D721Med (cell line): Measurements from ENCODE around the gene CYP2A7.
"Not testable (repeated sequence)": the region's sequence is repeated elsewhere in the genome, so short reads cannot be mapped to it uniquely, and the experiment has no call there.

Source experiments
- DNase-seq: peaks from one replicate; pipeline ENCODE4 v3.0.0; 2011; ENCODE audit warnings: low spot score; ENCODE audit not compliant: insufficient read length
- FAIRE-seq: peaks from 2 replicates; lab custom pipeline; 2011; peaks lifted over from hg19 to GRCh38; lab: Jason Lieb, UNC
- TF ChIP-seq, protein P1 (sequence below): IDR thresholded peaks from 2 replicates; pipeline ENCODE4 v1.5.1; 2012; ENCODE audit warnings: mild to moderate bottlenecking, control low read depth; ENCODE audit not compliant: insufficient read depth; ENCODE audit errors: missing control alignments

Gene CYP2A7

GRCh38 chr19:40896418-40896796, 14.4 kb upstream of the CYP2A7 start:
- no peak for DNase-seq
- no peak for FAIRE-seq
- TF ChIP-seq, protein P1, sequence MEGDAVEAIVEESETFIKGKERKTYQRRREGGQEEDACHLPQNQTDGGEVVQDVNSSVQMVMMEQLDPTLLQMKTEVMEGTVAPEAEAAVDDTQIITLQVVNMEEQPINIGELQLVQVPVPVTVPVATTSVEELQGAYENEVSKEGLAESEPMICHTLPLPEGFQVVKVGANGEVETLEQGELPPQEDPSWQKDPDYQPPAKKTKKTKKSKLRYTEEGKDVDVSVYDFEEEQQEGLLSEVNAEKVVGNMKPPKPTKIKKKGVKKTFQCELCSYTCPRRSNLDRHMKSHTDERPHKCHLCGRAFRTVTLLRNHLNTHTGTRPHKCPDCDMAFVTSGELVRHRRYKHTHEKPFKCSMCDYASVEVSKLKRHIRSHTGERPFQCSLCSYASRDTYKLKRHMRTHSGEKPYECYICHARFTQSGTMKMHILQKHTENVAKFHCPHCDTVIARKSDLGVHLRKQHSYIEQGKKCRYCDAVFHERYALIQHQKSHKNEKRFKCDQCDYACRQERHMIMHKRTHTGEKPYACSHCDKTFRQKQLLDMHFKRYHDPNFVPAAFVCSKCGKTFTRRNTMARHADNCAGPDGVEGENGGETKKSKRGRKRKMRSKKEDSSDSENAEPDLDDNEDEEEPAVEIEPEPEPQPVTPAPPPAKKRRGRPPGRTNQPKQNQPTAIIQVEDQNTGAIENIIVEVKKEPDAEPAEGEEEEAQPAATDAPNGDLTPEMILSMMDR: no peak

DNA sequence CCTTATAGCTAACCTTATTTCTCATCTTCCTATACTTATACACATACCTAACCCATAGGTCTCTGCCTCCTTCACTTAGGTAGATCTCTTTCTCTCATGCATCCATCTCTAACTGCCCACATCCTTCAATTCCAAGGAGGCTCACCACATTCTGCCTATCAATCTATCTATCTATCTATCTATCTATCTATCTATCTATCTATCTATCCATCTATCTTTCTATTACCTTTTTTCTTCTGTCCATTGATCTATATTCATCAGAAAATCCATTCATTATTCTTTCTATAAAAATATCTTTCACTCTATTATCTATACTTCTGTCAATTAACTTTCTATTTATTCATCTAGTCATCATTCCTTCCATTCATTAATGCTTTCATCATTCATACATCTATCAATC, 11.1 kb upstream of the CYP2A7 start:
- DNase-seq: no peak
- FAIRE-seq: no peak
- TF ChIP-seq, protein P1: no peak

DNA sequence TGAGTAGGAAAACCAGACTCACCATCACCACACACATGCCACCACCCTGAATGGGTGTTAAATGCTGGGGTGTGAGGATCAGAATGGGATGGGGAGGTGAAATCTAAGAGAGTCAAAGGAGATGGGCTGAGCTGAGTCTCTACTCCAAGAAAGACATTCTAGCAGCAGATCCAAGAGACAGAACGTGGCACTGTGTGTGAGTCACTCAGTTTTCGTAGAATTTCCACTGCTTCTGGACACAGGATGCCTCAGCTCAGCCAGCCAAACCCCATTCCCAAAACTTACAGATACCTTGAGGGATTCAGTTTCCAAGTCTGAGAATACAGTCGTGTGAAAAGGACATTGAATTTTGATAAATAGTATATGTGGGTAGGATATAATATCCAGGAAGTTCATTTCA, 7.3 kb upstream of the CYP2A7 start:
- TF ChIP-seq, protein P1: no peak
- FAIRE-seq (no peak), DNase-seq (no peak)

- DNase-seq (no peak), FAIRE-seq (no peak)
- TF ChIP-seq, protein P1: no peak
Measured at GRCh38 chr19:40888191-40888590, 6.2 kb upstream of the CYP2A7 start.

GRCh38 chr19:40884187-40884931, 2.3 kb upstream of the CYP2A7 start:
- not testable (repeated sequence) for FAIRE-seq, DNase-seq

DNA sequence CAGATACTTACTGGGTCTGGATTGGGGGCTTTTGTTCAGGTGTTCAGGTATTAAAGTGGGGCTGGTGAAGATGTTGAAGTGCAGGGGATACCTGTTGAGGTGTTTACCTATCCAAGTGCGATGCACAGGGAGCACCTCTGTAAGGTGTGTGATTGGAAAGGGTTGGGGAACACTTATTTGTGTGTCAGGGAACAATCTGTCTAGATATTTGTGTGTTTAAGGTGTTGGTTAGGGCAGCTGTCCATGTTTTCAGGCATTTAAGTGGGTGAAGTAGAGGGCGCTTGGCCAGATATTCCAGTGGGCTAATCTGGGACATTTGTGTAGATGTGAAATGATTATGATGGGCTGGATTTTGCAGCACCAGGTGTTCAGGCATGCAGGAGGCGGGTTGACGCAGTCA, 2.7 kb downstream of the CYP2A7 start:
- not testable (repeated sequence) for DNase-seq, FAIRE-seq

DNA sequence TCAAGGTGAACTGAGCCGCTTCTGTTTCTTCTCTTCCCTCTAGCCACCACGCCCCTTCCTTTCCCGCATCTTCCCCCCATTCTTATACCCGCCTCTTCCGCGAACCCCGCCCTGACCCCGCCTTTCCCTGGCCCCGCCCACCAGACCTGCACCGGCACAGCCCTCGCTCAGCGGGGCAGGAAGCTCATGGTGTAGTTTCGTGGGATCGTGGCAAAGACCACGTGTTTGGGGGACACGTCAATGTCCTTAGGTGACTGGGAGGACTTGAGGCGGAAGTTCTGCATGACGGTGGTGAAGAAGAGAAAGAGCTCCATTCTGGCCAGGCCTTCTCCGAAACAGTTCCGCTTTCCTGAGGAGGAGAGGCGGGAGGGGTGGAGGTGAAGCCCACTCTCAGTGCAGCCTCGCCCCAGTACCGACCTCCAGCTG, 6.5 kb downstream of the CYP2A7 start:
- not testable (repeated sequence) for DNase-seq, FAIRE-seq

DNA sequence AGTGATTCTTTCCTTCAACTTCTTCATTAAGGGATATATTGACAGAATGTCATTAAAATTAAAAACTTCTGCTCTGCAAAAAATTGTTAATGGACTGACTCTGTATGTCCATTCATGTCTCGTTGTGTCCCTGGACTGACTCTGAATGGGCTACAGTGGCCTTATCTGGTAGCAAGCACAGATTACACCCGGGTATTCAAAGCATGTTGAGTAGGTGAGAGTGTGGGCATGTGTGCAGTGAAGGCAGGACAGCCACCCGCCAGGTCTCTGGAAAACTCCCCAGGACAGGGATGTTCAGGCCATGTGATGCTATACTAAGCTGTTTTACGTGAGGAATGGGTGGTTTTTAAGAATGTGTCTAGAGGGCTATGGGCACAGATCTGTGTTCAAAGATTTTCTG, 7.2 kb downstream of the CYP2A7 start:
- not testable (repeated sequence) for DNase-seq, FAIRE-seq

DNA sequence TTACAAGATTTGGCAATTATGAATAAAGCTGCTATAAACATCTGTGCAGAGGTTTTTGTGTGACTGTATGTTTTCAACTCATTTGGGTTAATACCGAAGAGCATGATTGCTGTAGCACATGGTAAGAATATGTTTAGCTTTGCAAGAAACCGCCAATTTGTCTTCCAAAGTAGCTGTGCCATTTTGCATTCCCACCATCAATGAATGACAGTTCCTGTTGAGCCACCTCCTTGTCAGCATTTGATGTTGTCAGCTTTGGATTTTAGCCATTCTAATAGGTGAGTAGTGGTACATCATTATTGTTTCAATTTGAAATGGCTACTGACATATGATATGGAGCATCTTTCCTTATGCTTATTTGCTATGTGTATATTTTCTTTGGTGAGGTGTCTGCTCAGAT, 8.2 kb downstream of the CYP2A7 start:
- not testable (repeated sequence) for FAIRE-seq, DNase-seq

- DNase-seq (no peak), FAIRE-seq (no peak)
- TF ChIP-seq, protein P1: no peak
Measured at GRCh38 chr19:40872209-40872608, 9.8 kb downstream of the CYP2A7 start.
